HepG2 (cell line): ENCODE measurements around the gene EBF3. TPM values are rescaled to one million over a fixed set of nuclear protein-coding genes. Genes with fewer than 3 reads are reported as not detected.

ENCODE experiments used
- ATAC-seq: fragments of 200-7000 bp; cut with Tn5 transposase; 3 replicates; pipeline ENCODE4 v1.9.1; 2020; ENCODE audit warnings: mild to moderate bottlenecking, moderate library complexity
- BruUV-seq: library from RNA; stranded (reverse); fragments of 400-500 nt; replicated peaks from 2 replicates; lab custom pipeline; 2021; lab: Mats Ljungman, UMichigan
- CTCF ChIA-PET: fragments of 300-600 bp; formaldehyde crosslinking; extraction: SDS; loops from one replicate; lab custom pipeline; 2021; ENCODE audit warnings: low total read pairs, inconsistent platforms, low intra/inter-chr PET ratio; lab: Yijun Ruan, JAX
- POLR2A ChIA-PET: fragments of 350-600 bp; sonication (Branson Sonifier 250); formaldehyde crosslinking; loops from one replicate; lab custom pipeline; 2020; ENCODE audit warnings: antibody characterized with exemption, inconsistent platforms; lab: Yijun Ruan, JAX
- DNase-seq: peaks from one replicate; pipeline ENCODE4 v3.0.0-alpha.2; 2015; ENCODE audit warnings: low spot score
- FAIRE-seq: peaks from 3 replicates; lab custom pipeline; 2011; peaks lifted over from hg19 to GRCh38; lab: Jason Lieb, UNC
- H2AFZ ChIP-seq: one replicate; pipeline ENCODE4 v1.6.1; 2011; ENCODE audit warnings: low read length, inconsistent platforms
- H3K27ac ChIP-seq: fragments of 300-600 bp; 3 replicates; pipeline ENCODE4 v1.8.0; 2011; ENCODE audit warnings: mixed run types, mild to moderate bottlenecking, mixed read lengths, low read length, inconsistent platforms; ENCODE audit not compliant: insufficient read depth; ENCODE audit errors: extremely low read length
- H3K27me3 ChIP-seq, 2 experiments: fragments of 200-600 bp in 1 of 2; 2 replicates in 1 of 2; 3 replicates in 1 of 2; pipeline versions ENCODE4 v1.6.0 to v1.8.0; 2011; ENCODE audit warnings: low read length in 2 of 2, mild to moderate bottlenecking in 2 of 2, moderate library complexity in 2 of 2, inconsistent platforms in 1 of 2; ENCODE audit not compliant: insufficient read depth in 2 of 2, control insufficient read depth in 1 of 2
- H3K36me3 ChIP-seq, 2 experiments: fragments of 200-600 bp in 1 of 2; replicated peaks in 1 of 2; 2 replicates in 1 of 2; 3 replicates in 1 of 2; pipeline versions ENCODE4 v1.5.1 to v1.8.0; 2011; ENCODE audit warnings: low read length in 2 of 2, inconsistent platforms in 1 of 2; ENCODE audit not compliant: insufficient read depth in 2 of 2, control insufficient read depth in 1 of 2
- H3K4me1 ChIP-seq: 2 replicates; pipeline ENCODE4 v1.5.1; 2012; ENCODE audit warnings: low read length, inconsistent platforms; ENCODE audit not compliant: insufficient read depth
- H3K4me2 ChIP-seq: 2 replicates; pipeline ENCODE4 v1.6.0; 2011; ENCODE audit warnings: low read depth, low read length, inconsistent platforms
- H3K4me3 ChIP-seq, 3 experiments: fragments of 200-600 bp in 1 of 3; sonication (generic), shearing (Covaris generic) in 1 of 3; replicated peaks in 1 of 3; 2 replicates each; pipeline ENCODE4 v1.5.1; 2011 to 2016; ENCODE audit warnings: low read length in 3 of 3, inconsistent platforms in 2 of 3, low read depth in 2 of 3, mild to moderate bottlenecking in 2 of 3, control low read depth in 1 of 3, mixed read lengths in 1 of 3; ENCODE audit not compliant: insufficient read depth in 1 of 3
- H3K79me2 ChIP-seq: one replicate; pipeline ENCODE4 v1.6.1; 2011; ENCODE audit warnings: low read length, inconsistent platforms; ENCODE audit not compliant: insufficient read depth
- H3K9ac ChIP-seq: 2 replicates; pipeline ENCODE4 v1.6.0; 2011; ENCODE audit warnings: mild to moderate bottlenecking, low read depth, low read length, inconsistent platforms; ENCODE audit not compliant: insufficient read depth
- H3K9me3 ChIP-seq: 2 replicates; pipeline ENCODE4 v1.5.1; 2012; ENCODE audit warnings: mild to moderate bottlenecking, low read length
- H4K20me1 ChIP-seq: 2 replicates; pipeline ENCODE4 v1.6.0; 2011; ENCODE audit warnings: inconsistent platforms, mild to moderate bottlenecking, low read length, moderate library complexity; ENCODE audit not compliant: insufficient read depth
- NR0B2 ChIP-seq: sonication (generic); formaldehyde crosslinking; IDR thresholded peaks from 2 replicates; pipeline ENCODE4 v1.4.0; 2020; ENCODE audit warnings: mild to moderate bottlenecking, missing genetic modification reagents
- SMYD3 ChIP-seq: sonication (generic); formaldehyde crosslinking; IDR thresholded peaks from 2 replicates; pipeline ENCODE4 v1.8.1; 2023; ENCODE audit warnings: mild to moderate bottlenecking, missing genetic modification reagents
- SPEN ChIP-seq: sonication (generic); formaldehyde crosslinking; IDR thresholded peaks from 2 replicates; pipeline ENCODE4 v1.5.1; 2020; ENCODE audit warnings: low read depth, mild to moderate bottlenecking, missing genetic modification reagents
- TFE3 ChIP-seq: IDR thresholded peaks from 2 replicates; pipeline ENCODE4 v1.6.1; 2016
- ZFP82 ChIP-seq: sonication (generic); formaldehyde crosslinking; IDR thresholded peaks from 2 replicates; pipeline ENCODE4 v1.5.1; 2020; ENCODE audit warnings: mild to moderate bottlenecking, missing genetic modification reagents, borderline replicate concordance
- ZGPAT ChIP-seq: IDR thresholded peaks from 2 replicates; pipeline ENCODE4 v1.6.1; 2016; ENCODE audit warnings: mild to moderate bottlenecking
- ZNF10 ChIP-seq: sonication (generic); formaldehyde crosslinking; IDR thresholded peaks from 2 replicates; pipeline ENCODE4 v1.4.0; 2020; ENCODE audit warnings: mild to moderate bottlenecking, low read depth, missing genetic modification reagents, borderline replicate concordance
- ZNF207 ChIP-seq: fragments of 450-650 bp; IDR thresholded peaks from 2 replicates; pipeline ENCODE4 v1.6.1; 2016; ENCODE audit warnings: antibody characterized with exemption, borderline replicate concordance
- ZNF263 ChIP-seq: sonication (generic); formaldehyde crosslinking; IDR thresholded peaks from 2 replicates; pipeline ENCODE4 v1.4.0; 2020; ENCODE audit warnings: missing genetic modification reagents
- ZNF331 ChIP-seq: sonication (generic); formaldehyde crosslinking; IDR thresholded peaks from 2 replicates; pipeline ENCODE4 v1.4.0; 2020; ENCODE audit warnings: missing genetic modification reagents
- ZNF383 ChIP-seq: sonication (generic); formaldehyde crosslinking; IDR thresholded peaks from 2 replicates; pipeline ENCODE4 v1.4.0; 2020; ENCODE audit warnings: missing genetic modification reagents, mild to moderate bottlenecking, borderline replicate concordance
- ZSCAN21 ChIP-seq: sonication (generic); formaldehyde crosslinking; IDR thresholded peaks from 2 replicates; pipeline ENCODE4 v1.8.0; 2022; ENCODE audit warnings: mild to moderate bottlenecking, missing genetic modification reagents, moderate library complexity, borderline replicate concordance
- WGBS: methylation state at CpG from one replicate; pipeline ENCODE4 v1.1.6; 2017; ENCODE audit warnings: low lambda C conversion rate; 5-methylcytosine and 5-hydroxymethylcytosine counted together
- in situ Hi-C: cut with HindIII; loops from 2 replicates; pipeline ENCODE4 v1.10.0; 2017; ENCODE audit warnings: low pct_unique_long_range_greater_than_20kb; ENCODE audit not compliant: extremely low pct_ligation_motif_present
- intact Hi-C: fragments of 100-400 bp; cut with micrococcal nuclease; formaldehyde crosslinking; loops from one replicate; pipeline ENCODE4 v1.10.0; 2022; ENCODE audit not compliant: unreplicated experiment
- polyA plus RNA-seq, 8 experiments: library from polyadenylated mRNA; depleted of rRNA in 3 of 8; stranded (reverse) in 7 of 8; unstranded in 1 of 8; fragments of >200 nt; fragmentation: Illumina TruSeq in 4 of 8; extraction: Trizol in 4 of 8; gene quantifications; 2 replicates each; pipeline versions ENCODE4 v1.2.1 to v1.2.3, GENCODE V29; 2011 to 2016; ENCODE audit warnings: low read depth in 4 of 8, missing spikeins in 1 of 8, mixed read lengths in 1 of 8; ENCODE audit not compliant: insufficient read depth in 1 of 8
- total RNA-seq, 5 experiments: library from RNA; depleted of rRNA; stranded (reverse); fragments of >200 nt; fragmentation: Illumina TruSeq; extraction: Trizol; gene quantifications; 2 replicates each; pipeline ENCODE4 v1.2.3, GENCODE V29; 2016; ENCODE audit warnings: low read depth in 1 of 5

The EBF3 gene
- total and polyA plus RNA-seq, 2 of the 13 experiments (the other 11 are each of a cell fraction or from before 2014, with no cell fraction given) = not detected

GRCh38 chr10:129953119-129954051 lies 10.7 kb downstream of the EBF3 start:
- no peak for DNase-seq
- no peak for TF ChIP-seq ZNF207
- no peak for TF ChIP-seq ZNF10 (CRISPR knock-in tag)
- TF ChIP-seq, all 625 proteins: peak for 0
- peaks cover 13% of the 10 kb centered on the region for H3K4me1 ChIP-seq
- no peak overlapping the region for H3K4me3 ChIP-seq
- no peak overlapping the region for H3K9ac ChIP-seq
- WGBS = 60% methylated on average over 16 of the region's 22 CpGs
- no peaks in the 10 kb centered on the region for H3K36me3 ChIP-seq
- H3K4me2 ChIP-seq = no peak overlapping the region
- H2AFZ ChIP-seq = no peak overlapping the region
- POLR2A ChIA-PET = no interaction called here
- in situ Hi-C loops (loop anchor here (25.0 kb wide), 1 partner anchor 1691 kb away; no protein-coding TSS in a partner anchor), intact Hi-C loops (no loop called here)
- no peaks in the 10 kb centered on the region for H4K20me1 ChIP-seq
- H3K79me2 ChIP-seq = no peaks in the 10 kb centered on the region
- H3K27me3 ChIP-seq = peaks cover 4 to 25% of the 10 kb centered on the region in 2 experiments; a peak in 4 of 5 replicates
- ATAC-seq = no peak
- no peak overlapping the region for H3K27ac ChIP-seq
- FAIRE-seq = no peak
- H3K9me3 ChIP-seq = no peaks in the 10 kb centered on the region
- CTCF ChIA-PET = no interaction called here
- no TSS peak for BruUV-seq

GRCh38 chr10:129952378-129953118 lies 11.5 kb downstream of the EBF3 start:
- Histone ChIP-seq H3K4me3 (no peak overlapping the region), H3K79me2 (no peaks in the 10 kb centered on the region), H3K9me3 (no peaks in the 10 kb centered on the region), H3K4me2 (no peak overlapping the region), H3K36me3 (no peaks in the 10 kb centered on the region), H2AFZ (no peak overlapping the region), H3K27ac (no peak overlapping the region), H3K27me3 (peaks cover 4 to 21% of the 10 kb centered on the region in 2 experiments; a peak in 4 of 5 replicates), H3K9ac (no peak overlapping the region), H3K4me1 (peaks cover 13% of the 10 kb centered on the region), H4K20me1 (no peaks in the 10 kb centered on the region)
- no TSS peak for BruUV-seq
- POLR2A ChIA-PET = no interaction called here
- DNase-seq (no peak), FAIRE-seq (no peak), ATAC-seq (no peak)
- intact Hi-C loops (no loop called here), in situ Hi-C loops (loop anchor here (25.0 kb wide), 1 partner anchor 1690 kb away; no protein-coding TSS in a partner anchor)
- CTCF ChIA-PET = no interaction called here
- WGBS = 34% methylated on average over 13 of the region's 13 CpGs
- no peak for TF ChIP-seq ZGPAT (CRISPR knock-in tag)
- TF ChIP-seq TFE3 = no peak
- no peak for TF ChIP-seq ZFP82 (CRISPR knock-in tag)
- TF ChIP-seq NR0B2 = no peak
- TF ChIP-seq SPEN (CRISPR knock-in tag) = no peak
- TF ChIP-seq ZNF383 (CRISPR knock-in tag) = no peak
- no peak for TF ChIP-seq ZNF263 (CRISPR knock-in tag)
- TF ChIP-seq ZSCAN21 (CRISPR knock-in tag) = no peak
- TF ChIP-seq SMYD3 (CRISPR knock-in tag) = no peak
- TF ChIP-seq ZNF331 (CRISPR knock-in tag) = no peak
